AG09309 (cell line): ENCODE data around the gene ELMO2.

Experiments
- DNase-seq: peaks from one replicate; pipeline ENCODE4 v3.0.0-alpha.2; 2010; ENCODE audit warnings: low read depth
- H3K4me3 ChIP-seq: 2 replicates; pipeline ENCODE4 v1.5.1; 2011; ENCODE audit warnings: mild to moderate bottlenecking, low read depth, low read length, moderate library complexity; ENCODE audit not compliant: control insufficient read depth
- TF ChIP-seq, protein P1 (sequence below): IDR thresholded peaks from 2 replicates; pipeline ENCODE4 v1.5.1; 2011; ENCODE audit warnings: mild to moderate bottlenecking, low read depth, low read length, inconsistent platforms; ENCODE audit not compliant: insufficient read depth, control insufficient read depth; ENCODE audit errors: missing control alignments

The ELMO2 gene

DNA sequence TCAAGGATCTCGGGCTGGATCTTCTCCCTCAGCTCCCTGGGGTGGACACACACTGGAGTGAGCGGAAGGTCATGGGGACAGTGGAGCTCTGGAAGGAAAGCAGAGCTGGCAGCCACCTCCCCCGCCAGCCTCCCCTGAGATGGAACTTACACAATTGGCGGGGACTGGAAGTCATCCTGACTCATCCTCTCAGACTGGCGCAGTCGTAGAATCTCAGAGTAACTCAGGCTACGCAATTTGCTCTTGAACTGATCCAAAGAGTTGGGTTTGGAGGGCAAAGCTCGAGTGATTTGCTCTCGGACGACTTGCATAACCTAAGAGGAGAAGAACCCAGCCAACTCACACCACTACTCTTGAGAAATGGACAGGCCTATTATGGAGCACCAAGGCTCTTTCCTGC is 34.8 kb downstream of the ELMO2 start:
- TF ChIP-seq, protein P1, sequence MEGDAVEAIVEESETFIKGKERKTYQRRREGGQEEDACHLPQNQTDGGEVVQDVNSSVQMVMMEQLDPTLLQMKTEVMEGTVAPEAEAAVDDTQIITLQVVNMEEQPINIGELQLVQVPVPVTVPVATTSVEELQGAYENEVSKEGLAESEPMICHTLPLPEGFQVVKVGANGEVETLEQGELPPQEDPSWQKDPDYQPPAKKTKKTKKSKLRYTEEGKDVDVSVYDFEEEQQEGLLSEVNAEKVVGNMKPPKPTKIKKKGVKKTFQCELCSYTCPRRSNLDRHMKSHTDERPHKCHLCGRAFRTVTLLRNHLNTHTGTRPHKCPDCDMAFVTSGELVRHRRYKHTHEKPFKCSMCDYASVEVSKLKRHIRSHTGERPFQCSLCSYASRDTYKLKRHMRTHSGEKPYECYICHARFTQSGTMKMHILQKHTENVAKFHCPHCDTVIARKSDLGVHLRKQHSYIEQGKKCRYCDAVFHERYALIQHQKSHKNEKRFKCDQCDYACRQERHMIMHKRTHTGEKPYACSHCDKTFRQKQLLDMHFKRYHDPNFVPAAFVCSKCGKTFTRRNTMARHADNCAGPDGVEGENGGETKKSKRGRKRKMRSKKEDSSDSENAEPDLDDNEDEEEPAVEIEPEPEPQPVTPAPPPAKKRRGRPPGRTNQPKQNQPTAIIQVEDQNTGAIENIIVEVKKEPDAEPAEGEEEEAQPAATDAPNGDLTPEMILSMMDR = no peak
- H3K4me3 ChIP-seq = no peak overlapping the region
- no peak for DNase-seq

DNA sequence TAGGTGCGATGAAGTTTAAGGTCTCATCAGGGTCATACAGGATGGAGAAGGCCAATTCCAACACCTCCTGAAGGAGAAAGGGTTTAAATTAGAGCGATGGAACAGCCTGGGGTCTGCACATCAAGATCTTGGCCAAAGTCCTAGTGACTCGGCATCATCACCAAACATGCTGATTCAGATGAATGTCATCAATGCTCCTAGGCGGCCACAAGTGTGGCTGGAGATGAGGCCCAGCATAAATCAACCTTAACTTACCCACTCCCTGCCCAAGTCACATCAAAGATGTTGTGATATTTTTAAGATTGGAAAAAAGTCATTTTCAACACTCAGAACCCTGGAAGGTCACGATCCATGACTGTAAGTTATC is 37.5 kb downstream of the ELMO2 start:
- no peak for DNase-seq
- H3K4me3 ChIP-seq = no peak overlapping the region
- TF ChIP-seq, protein P1 = no peak

DNA sequence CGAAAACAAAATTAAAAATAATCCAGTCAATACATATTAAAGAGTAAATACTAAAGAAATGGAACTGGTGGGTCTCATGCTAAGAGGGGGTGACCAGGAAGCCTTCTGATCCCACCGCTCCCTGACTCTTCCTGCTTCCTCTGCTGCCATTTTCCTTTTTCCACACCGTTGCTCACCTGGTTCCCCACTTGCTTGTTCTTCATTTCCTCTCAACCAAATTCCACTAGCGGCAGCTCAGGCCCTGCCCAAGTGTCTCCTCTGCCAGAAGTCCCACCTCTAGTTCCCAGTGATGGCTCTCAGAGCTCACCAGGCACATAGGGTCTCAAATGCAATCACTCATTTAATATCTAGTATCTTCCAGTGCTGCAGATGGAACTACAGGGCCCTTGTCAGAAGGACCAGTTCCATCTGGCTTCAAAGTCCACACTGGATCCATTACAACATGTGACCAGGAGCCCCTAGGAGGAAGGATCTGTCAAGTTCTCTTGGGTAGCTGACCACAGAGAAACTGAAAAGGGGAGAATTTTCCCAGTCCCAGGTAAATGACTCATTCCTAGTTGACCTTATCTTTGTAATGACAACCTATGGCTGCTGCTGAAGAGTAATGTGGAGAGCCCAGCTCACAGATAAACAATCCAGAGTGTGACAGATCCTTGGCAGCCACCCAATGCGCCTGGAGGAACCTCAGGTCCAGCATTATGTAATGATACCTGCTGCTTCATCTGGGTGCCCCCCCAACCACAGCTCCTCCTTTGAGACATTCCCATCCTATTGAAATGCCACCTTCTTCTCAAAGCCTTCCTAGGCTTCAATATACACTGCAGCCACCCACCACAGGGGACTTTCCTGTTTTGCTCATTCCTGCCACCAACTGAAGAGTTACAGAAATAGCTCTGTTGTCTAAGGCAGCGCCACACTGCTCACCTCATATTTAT is 38.2 kb downstream of the ELMO2 start:
- H3K4me3 ChIP-seq = no peak overlapping the region
- DNase-seq = no peak
- TF ChIP-seq, protein P1 = no peak

DNA sequence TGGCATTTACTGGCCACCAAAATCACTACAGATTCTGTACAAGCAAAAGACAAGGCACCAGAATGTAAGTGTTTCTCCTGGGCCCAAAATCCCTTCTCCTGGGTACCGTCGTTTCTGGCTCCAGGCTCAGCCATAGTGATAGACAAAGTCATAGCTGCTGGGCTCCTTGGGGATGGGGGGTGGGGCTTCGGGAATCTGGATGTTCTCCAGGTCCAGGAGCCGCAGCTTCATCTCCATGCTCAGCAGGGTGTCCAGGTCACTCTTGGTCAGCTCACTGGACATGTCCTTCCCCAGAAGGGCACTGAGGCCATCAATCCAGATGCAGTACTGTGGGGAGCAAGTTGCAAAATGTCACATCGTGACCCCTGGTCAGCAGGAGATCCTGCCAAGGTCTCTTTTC is 39.2 kb downstream of the ELMO2 start:
- no peak overlapping the region for H3K4me3 ChIP-seq
- TF ChIP-seq, protein P1 = no peak
- DNase-seq = no peak

DNA sequence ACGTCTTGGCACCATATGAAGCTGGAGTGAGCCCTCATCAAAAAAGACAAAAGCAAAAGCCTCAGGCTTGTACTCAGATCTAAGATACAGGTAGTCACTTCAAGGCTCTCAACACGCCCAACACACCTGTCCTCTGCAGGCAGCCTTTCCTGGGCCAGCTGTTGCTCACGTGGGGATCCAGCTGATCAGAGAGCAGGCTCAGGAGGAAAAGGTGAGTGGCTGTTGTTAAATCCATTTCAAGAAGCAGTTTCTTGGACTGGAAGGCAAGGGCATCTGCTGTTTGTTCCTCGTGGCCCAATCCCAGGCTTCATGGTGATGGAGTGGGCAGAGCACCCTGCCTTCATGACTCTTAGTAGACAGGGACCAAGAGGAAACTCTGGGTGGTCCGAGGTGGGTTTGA is 39.6 kb downstream of the ELMO2 start:
- DNase-seq = no peak
- no peak overlapping the region for H3K4me3 ChIP-seq
- TF ChIP-seq, protein P1 = no peak

DNA sequence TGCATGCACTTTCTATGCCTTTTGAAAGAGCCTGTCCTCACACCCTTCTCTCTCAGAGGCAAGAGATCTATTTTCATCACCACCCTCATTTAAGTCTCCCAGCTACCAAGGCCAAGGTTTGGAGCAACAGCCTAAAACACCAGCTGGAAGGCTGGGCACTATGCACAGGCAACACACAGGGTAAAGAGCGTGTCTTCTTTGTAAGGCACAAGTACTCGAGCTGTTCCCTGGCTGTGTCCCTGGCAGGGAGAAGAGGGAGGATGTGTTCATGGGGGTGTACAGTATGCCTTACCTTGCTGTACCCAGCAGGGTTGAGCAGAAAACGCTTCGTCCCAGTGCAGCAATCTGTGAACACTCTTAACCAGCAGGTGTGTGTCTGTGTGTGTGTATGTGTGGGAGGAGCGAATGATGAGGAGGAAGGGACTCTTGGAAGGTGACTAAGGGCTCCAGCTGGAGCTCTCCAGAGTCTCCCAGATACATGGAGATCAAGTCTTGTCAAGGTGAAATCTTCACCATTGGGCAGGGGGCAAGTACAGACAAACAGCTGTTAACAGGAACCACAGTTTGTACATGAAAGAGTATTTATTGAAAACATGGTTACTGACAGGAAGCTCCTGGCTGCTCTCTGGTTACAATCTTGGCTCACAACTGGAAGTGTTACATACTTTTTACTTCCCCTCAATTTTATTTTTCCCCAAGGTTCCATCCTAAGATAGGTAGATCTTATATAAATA is 40.8 kb downstream of the ELMO2 start:
- DNase-seq = no peak
- TF ChIP-seq, protein P1 = no peak
- no peak overlapping the region for H3K4me3 ChIP-seq
